ENCODE measurements around the gene PROSER1.
"Not testable (repeated sequence)": the region's sequence is repeated elsewhere in the genome, so short reads cannot be mapped to it uniquely, and the experiment has no call there.

Gene PROSER1

GRCh38 chr13:39037880-39038568 lies at the start of gene PROSER1, which contains the start of gene NHLRC3:
Gene PROSER1 (minus strand): TSS chr13:39038089. CDS start chr13:39037242, 847 bp downstream.
Gene NHLRC3 (plus strand): TSS chr13:39038456. CDS start chr13:39038640, 184 bp downstream.
- peak; percentile 92 for DNase-seq (ENCODE audit: low read depth, low spot score)

- DNase-seq (ENCODE audit: low read depth, low spot score): not testable (repeated sequence)
Observed at GRCh38 chr13:39086251-39086945, 48.5 kb upstream of the PROSER1 start.

GRCh38 chr13:39073983-39074382 lies 36.1 kb upstream of the PROSER1 start:
- no peak for DNase-seq (ENCODE audit: low read depth, low spot score)

- no peak for DNase-seq (ENCODE audit: low read depth, low spot score)
Observed at GRCh38 chr13:39072842-39073241, 35.0 kb upstream of the PROSER1 start.

GRCh38 chr13:39062004-39062403 lies 24.1 kb upstream of the PROSER1 start:
- no peak for DNase-seq (ENCODE audit: low read depth, low spot score)

- no peak for DNase-seq (ENCODE audit: low read depth, low spot score)
Observed at GRCh38 chr13:39058040-39058439, 20.2 kb upstream of the PROSER1 start.

- no peak for DNase-seq (ENCODE audit: low read depth, low spot score)
Observed at GRCh38 chr13:39056018-39056417, 18.1 kb upstream of the PROSER1 start.

GRCh38 chr13:39054112-39054511 lies 16.2 kb upstream of the PROSER1 start:
- no peak for DNase-seq (ENCODE audit: low read depth, low spot score)

- no peak for DNase-seq (ENCODE audit: low read depth, low spot score)
Observed at GRCh38 chr13:39052944-39053343, 15.1 kb upstream of the PROSER1 start.

- no peak for DNase-seq (ENCODE audit: low read depth, low spot score)
Observed at GRCh38 chr13:39051157-39051556, 13.3 kb upstream of the PROSER1 start.

- no peak for DNase-seq (ENCODE audit: low read depth, low spot score)
Observed at GRCh38 chr13:39049274-39049673, 11.4 kb upstream of the PROSER1 start.

GRCh38 chr13:39048806-39049205 lies 10.9 kb upstream of the PROSER1 start:
- DNase-seq (ENCODE audit: low read depth, low spot score): no peak

GRCh38 chr13:39047560-39047959 lies 9.7 kb upstream of the PROSER1 start:
- peak; percentile 43 for DNase-seq (ENCODE audit: low read depth, low spot score)

- DNase-seq (ENCODE audit: low read depth, low spot score): no peak
Observed at GRCh38 chr13:39044536-39044935, 6.6 kb upstream of the PROSER1 start.

- DNase-seq (ENCODE audit: low read depth, low spot score): no peak
Observed at GRCh38 chr13:39040206-39040605, 2.3 kb upstream of the PROSER1 start.

- no peak for DNase-seq (ENCODE audit: low read depth, low spot score)
Observed at GRCh38 chr13:39039041-39039440, 1.2 kb upstream of the PROSER1 start.

- no peak for DNase-seq (ENCODE audit: low read depth, low spot score)
Observed at GRCh38 chr13:39038569-39039030, 711 bp upstream of the PROSER1 start.

- no peak for DNase-seq (ENCODE audit: low read depth, low spot score)
Observed at GRCh38 chr13:39037410-39037879, 444 bp downstream of the PROSER1 start.

GRCh38 chr13:39036212-39036611 lies 1.7 kb downstream of the PROSER1 start:
- DNase-seq (ENCODE audit: low read depth, low spot score): peak; percentile 24

GRCh38 chr13:39035799-39036198 lies 2.1 kb downstream of the PROSER1 start:
- no peak for DNase-seq (ENCODE audit: low read depth, low spot score)

- peak; percentile 33 for DNase-seq (ENCODE audit: low read depth, low spot score)
Observed at GRCh38 chr13:39035204-39035603, 2.7 kb downstream of the PROSER1 start.

GRCh38 chr13:39034085-39034484 lies 3.8 kb downstream of the PROSER1 start:
- DNase-seq (ENCODE audit: low read depth, low spot score): no peak

GRCh38 chr13:39032150-39032549 lies 5.7 kb downstream of the PROSER1 start:
- no peak for DNase-seq (ENCODE audit: low read depth, low spot score)
